Endothelial cell (in vitro differentiated cells): ENCODE data around the gene GUCD1. TPM values are rescaled to one million over a fixed set of nuclear protein-coding genes. Genes with fewer than 3 reads are reported as not detected.

Source experiments
- DNase-seq: peaks from one replicate; pipeline ENCODE4 v3.0.0; 2021; ENCODE audit warnings: low spot score
- H3K27ac Mint-ChIP-seq: one replicate; pipeline ENCODE4 v1.8.0; 2021; ENCODE audit warnings: mixed read lengths, inconsistent platforms; ENCODE audit not compliant: unreplicated experiment
- H3K27me3 Mint-ChIP-seq: one replicate; pipeline ENCODE4 v1.8.0; 2021; ENCODE audit warnings: mild to moderate bottlenecking, moderate library complexity, mixed read lengths, inconsistent platforms; ENCODE audit not compliant: unreplicated experiment
- H3K36me3 Mint-ChIP-seq: one replicate; pipeline ENCODE4 v1.8.0; 2021; ENCODE audit warnings: mild to moderate bottlenecking, low read depth, mixed read lengths, inconsistent platforms; ENCODE audit not compliant: unreplicated experiment
- H3K4me1 Mint-ChIP-seq: one replicate; pipeline ENCODE4 v1.8.0; 2021; ENCODE audit warnings: mild to moderate bottlenecking, mixed read lengths, inconsistent platforms; ENCODE audit not compliant: unreplicated experiment
- H3K4me3 Mint-ChIP-seq: one replicate; pipeline ENCODE4 v1.8.0; 2021; ENCODE audit warnings: mild to moderate bottlenecking, mixed read lengths, inconsistent platforms; ENCODE audit not compliant: unreplicated experiment
- H3K9me3 Mint-ChIP-seq: one replicate; pipeline ENCODE4 v1.8.0; 2021; ENCODE audit warnings: mixed read lengths, inconsistent platforms; ENCODE audit not compliant: unreplicated experiment
- CTCF ChIP-seq: fragments of 200-600 bp; sonication (generic); IDR thresholded peaks from one replicate; pipeline ENCODE4 v1.5.0; 2021; ENCODE audit warnings: antibody characterized with exemption; ENCODE audit not compliant: unreplicated experiment
- total RNA-seq: library from RNA; stranded (reverse); fragmentation: NEBNext Ultra II Directional; extraction: Animal tissue kit (Norgen Biotek cat#: 25700); gene quantifications from one replicate; pipeline ENCODE4 v1.2.1, GENCODE V29; 2021; ENCODE audit not compliant: unreplicated experiment

Gene GUCD1
- total RNA-seq, 1 donor from 2014 or later: 83.8 TPM

- DNase-seq: no peak
- no peaks in the 10 kb centered on the region for H3K4me1 Mint-ChIP-seq
- H3K27me3 Mint-ChIP-seq: peaks cover 4% of the 10 kb centered on the region
- TF ChIP-seq CTCF: no peak
- H3K4me3 Mint-ChIP-seq: no peak overlapping the region
- no peak overlapping the region for H3K27ac Mint-ChIP-seq
- no peaks in the 10 kb centered on the region for H3K9me3 Mint-ChIP-seq
- no peaks in the 10 kb centered on the region for H3K36me3 Mint-ChIP-seq
Measured at GRCh38 chr22:24587251-24587650, 32.3 kb upstream of the GUCD1 start.

- peaks cover 1% of the 10 kb centered on the region for H3K27me3 Mint-ChIP-seq
- no peak overlapping the region for H3K4me3 Mint-ChIP-seq
- no peak for TF ChIP-seq CTCF
- H3K27ac Mint-ChIP-seq: no peak overlapping the region
- no peak for DNase-seq
- no peaks in the 10 kb centered on the region for H3K4me1 Mint-ChIP-seq
- no peaks in the 10 kb centered on the region for H3K9me3 Mint-ChIP-seq
- no peaks in the 10 kb centered on the region for H3K36me3 Mint-ChIP-seq
Measured at GRCh38 chr22:24585927-24586546, 31.1 kb upstream of the GUCD1 start.

- Mint-ChIP-seq H3K36me3 (no peaks in the 10 kb centered on the region), H3K4me3 (no peak overlapping the region), H3K4me1 (no peaks in the 10 kb centered on the region), H3K27ac (no peak overlapping the region), H3K27me3 (peaks cover 4% of the 10 kb centered on the region), H3K9me3 (no peaks in the 10 kb centered on the region)
- no peak for TF ChIP-seq CTCF
- no peak for DNase-seq
Measured at GRCh38 chr22:24585461-24585860, 30.5 kb upstream of the GUCD1 start.

- Mint-ChIP-seq H3K27me3 (peaks cover 4% of the 10 kb centered on the region), H3K4me1 (no peaks in the 10 kb centered on the region), H3K27ac (no peak overlapping the region), H3K36me3 (no peaks in the 10 kb centered on the region), H3K4me3 (no peak overlapping the region), H3K9me3 (no peaks in the 10 kb centered on the region)
- TF ChIP-seq CTCF: no peak
- no peak for DNase-seq
Measured at GRCh38 chr22:24584871-24585411, 30.0 kb upstream of the GUCD1 start.

DNA sequence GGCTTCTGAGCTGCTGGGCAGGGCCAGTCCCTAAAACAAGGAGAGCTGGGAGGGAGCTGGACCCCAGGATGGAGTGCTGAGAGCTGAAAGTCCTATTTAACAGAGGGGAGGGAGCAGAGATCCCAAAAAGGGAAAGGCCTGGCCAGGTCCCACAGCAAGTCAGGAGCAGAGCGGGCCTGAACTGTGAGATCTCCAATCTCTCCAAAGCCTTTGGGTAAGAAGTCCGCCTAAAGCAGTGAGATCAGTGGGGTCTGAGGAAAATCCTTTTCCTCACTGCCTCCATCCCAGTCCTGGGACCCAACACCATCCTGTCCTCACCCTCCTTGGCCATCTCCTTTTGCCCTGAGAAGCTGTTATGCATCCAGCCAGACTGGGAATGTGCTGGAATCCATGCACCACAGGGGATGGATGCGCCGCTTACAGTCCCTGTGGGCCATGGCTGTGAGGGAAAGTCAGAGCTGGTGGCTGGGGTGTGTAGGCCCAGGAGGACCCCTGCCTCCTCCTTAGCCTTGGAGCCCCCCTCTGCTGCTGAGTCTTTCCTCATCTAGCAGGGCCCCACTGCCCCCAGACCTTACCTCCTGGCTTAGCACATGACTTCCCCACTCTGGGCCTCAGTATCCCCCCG, 29.3 kb upstream of the GUCD1 start:
- Mint-ChIP-seq H3K27me3 (peaks cover 4% of the 10 kb centered on the region), H3K9me3 (no peaks in the 10 kb centered on the region), H3K27ac (no peak overlapping the region), H3K36me3 (no peaks in the 10 kb centered on the region), H3K4me3 (no peak overlapping the region), H3K4me1 (no peaks in the 10 kb centered on the region)
- no peak for DNase-seq
- no peak for TF ChIP-seq CTCF
